ENCODE measurements around the gene FBXO42. TPM values are rescaled to one million over a fixed set of nuclear protein-coding genes. Genes with fewer than 3 reads are reported as not detected.
A peak's percentile ranks its signal among the peaks of the same experiment; 100 is the strongest.

Gene FBXO42
- total and polyA plus RNA-seq, 9 of the 15 experiments (the other 6 are each of a cell fraction or from before 2014, with no cell fraction given): 7.2 to 24.8 (median 17.4) TPM

DNA sequence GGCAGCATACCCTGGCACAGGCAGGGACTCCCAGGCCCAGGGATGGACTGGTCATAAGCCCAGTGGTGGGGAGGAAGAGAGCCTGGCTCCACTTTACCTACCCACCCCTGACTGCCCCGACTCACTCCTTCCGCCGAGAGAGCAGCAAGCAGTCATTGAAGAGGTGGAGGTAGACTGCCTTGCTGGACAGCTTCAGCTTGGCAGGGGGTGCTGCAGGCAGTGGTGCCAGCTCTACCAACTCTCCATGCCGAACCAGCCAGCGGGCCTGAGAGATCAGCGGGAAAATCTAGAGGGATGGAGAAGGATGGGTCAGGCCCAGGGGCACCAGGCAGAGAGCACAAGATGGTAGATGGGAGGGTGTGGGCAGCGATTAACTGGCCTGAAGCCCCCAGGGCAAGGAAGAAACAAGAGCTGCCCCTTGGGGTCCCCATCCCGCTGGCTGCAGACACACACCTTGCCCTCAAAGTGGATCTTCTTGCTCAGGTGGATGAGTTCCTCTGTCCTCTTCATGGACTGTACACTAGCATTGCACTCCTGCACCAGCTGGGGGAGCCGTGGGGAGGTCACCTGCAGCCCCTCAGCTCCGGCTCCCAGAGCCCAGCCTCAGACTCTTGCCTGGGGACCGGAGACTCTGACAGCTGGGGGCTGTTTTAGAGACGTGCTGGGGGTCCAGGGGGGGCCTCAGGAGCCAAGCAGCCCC lies 147.5 kb downstream of the FBXO42 start (continued):
- TF ChIP-seq, protein P1, sequence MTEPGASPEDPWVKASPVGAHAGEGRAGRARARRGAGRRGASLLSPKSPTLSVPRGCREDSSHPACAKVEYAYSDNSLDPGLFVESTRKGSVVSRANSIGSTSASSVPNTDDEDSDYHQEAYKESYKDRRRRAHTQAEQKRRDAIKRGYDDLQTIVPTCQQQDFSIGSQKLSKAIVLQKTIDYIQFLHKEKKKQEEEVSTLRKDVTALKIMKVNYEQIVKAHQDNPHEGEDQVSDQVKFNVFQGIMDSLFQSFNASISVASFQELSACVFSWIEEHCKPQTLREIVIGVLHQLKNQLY (CRISPR knock-in tag; conservative IDR thresholded peaks at IDR 0.05): 0 out of 4 replicates have a peak, but pooled peaks of 1 of the 2 experiments have one; percentile 47
- TF ChIP-seq ZFPM2 (CRISPR knock-in tag; IDR thresholded peaks at IDR 0.05) (no peak), ZNF12 (CRISPR knock-in tag; IDR thresholded peaks at IDR 0.05) (no peak), HDAC1 (IDR thresholded peaks at IDR 0.05) (no peak), RAD21 (CRISPR knock-in tag; conservative IDR thresholded peaks at IDR 0.05 in 1 of 2, IDR thresholded peaks at IDR 0.05 in 1 of 2) (peak; percentile 43 to 74; a peak in 2 of 4 replicates), TBL1XR1 (IDR thresholded peaks at IDR 0.05; ENCODE audit: low read length in 2 of 2) (no peak), SIN3A (IDR thresholded peaks at IDR 0.05; ENCODE audit: borderline replicate concordance in 2 of 2, control insufficient read depth in 1 of 2, low read depth in 2 of 2, low read length in 2 of 2) (no peak), ZNF274 (IDR thresholded peaks at IDR 0.05; ENCODE audit: borderline replicate concordance, low read depth, low read length) (no peak), NFRKB (IDR thresholded peaks at IDR 0.05; ENCODE audit: low read depth) (no peak), ZNF589 (CRISPR knock-in tag; IDR thresholded peaks at IDR 0.05; ENCODE audit: low read depth) (no peak), SMC3 (conservative IDR thresholded peaks at IDR 0.05; ENCODE audit: insufficient read depth, low read depth, low read length) (peak; percentile 73)
- TF ChIP-seq, protein P2, sequence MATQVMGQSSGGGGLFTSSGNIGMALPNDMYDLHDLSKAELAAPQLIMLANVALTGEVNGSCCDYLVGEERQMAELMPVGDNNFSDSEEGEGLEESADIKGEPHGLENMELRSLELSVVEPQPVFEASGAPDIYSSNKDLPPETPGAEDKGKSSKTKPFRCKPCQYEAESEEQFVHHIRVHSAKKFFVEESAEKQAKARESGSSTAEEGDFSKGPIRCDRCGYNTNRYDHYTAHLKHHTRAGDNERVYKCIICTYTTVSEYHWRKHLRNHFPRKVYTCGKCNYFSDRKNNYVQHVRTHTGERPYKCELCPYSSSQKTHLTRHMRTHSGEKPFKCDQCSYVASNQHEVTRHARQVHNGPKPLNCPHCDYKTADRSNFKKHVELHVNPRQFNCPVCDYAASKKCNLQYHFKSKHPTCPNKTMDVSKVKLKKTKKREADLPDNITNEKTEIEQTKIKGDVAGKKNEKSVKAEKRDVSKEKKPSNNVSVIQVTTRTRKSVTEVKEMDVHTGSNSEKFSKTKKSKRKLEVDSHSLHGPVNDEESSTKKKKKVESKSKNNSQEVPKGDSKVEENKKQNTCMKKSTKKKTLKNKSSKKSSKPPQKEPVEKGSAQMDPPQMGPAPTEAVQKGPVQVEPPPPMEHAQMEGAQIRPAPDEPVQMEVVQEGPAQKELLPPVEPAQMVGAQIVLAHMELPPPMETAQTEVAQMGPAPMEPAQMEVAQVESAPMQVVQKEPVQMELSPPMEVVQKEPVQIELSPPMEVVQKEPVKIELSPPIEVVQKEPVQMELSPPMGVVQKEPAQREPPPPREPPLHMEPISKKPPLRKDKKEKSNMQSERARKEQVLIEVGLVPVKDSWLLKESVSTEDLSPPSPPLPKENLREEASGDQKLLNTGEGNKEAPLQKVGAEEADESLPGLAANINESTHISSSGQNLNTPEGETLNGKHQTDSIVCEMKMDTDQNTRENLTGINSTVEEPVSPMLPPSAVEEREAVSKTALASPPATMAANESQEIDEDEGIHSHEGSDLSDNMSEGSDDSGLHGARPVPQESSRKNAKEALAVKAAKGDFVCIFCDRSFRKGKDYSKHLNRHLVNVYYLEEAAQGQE (IDR thresholded peaks at IDR 0.05; ENCODE audit: borderline replicate concordance): peak; percentile 50; the same call in 1 of the 2 replicates
- TF ChIP-seq, protein P2 (CRISPR knock-in tag; IDR thresholded peaks at IDR 0.05; ENCODE audit: low read depth): no peak
- TF ChIP-seq, protein P3, sequence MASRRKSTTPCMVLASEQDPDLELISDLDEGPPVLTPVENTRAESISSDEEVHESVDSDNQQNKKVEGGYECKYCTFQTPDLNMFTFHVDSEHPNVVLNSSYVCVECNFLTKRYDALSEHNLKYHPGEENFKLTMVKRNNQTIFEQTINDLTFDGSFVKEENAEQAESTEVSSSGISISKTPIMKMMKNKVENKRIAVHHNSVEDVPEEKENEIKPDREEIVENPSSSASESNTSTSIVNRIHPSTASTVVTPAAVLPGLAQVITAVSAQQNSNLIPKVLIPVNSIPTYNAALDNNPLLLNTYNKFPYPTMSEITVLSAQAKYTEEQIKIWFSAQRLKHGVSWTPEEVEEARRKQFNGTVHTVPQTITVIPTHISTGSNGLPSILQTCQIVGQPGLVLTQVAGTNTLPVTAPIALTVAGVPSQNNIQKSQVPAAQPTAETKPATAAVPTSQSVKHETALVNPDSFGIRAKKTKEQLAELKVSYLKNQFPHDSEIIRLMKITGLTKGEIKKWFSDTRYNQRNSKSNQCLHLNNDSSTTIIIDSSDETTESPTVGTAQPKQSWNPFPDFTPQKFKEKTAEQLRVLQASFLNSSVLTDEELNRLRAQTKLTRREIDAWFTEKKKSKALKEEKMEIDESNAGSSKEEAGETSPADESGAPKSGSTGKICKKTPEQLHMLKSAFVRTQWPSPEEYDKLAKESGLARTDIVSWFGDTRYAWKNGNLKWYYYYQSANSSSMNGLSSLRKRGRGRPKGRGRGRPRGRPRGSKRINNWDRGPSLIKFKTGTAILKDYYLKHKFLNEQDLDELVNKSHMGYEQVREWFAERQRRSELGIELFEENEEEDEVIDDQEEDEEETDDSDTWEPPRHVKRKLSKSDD (conservative IDR thresholded peaks at IDR 0.05; ENCODE audit: low read length): no peak

Measured in K562 (cell line).